ENCODE measurements around the gene ARHGEF16.

Gene ARHGEF16

DNA sequence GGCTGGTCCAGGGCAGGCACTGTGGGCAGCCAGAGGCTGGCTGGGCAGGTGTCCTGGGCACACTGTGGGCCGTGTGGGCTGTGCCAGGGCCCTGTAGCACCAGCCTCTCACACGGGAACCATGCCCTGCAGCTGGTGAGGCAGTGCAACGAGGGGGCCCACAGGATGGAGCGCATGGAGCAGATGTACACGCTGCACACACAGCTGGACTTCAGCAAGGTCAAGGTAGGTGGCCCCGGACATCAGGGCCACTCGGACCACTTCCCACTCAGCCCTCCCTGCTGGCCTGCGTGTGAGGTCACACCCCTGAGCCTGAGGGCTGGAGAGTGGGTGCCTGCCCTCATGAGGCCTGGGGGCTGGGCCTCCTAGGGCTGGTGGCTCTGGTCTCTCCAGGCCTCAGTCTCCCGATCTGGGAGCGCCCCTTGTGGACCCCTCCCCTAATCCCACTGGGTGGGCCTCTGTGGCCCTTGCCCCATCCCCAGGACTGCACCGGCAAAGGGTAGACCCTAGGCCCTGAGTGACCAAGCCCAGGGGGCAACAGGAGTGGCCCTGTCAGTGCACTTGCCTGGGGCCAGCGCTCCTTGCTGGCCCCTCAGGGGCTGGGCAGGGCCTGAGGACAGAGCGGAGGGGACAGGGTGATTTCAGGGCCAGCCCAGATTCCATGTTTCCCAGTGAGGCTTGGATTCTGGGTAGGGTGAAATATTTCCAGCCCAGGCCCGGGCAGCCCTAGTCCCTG is 21.5 kb downstream of the ARHGEF16 start:
- POLR2A ChIA-PET (ENCODE audit: low non-redundant PET): no interaction called here
- H3K27ac ChIP-seq: peak overlapping the region; percentile 51
- TF ChIP-seq, protein P1, sequence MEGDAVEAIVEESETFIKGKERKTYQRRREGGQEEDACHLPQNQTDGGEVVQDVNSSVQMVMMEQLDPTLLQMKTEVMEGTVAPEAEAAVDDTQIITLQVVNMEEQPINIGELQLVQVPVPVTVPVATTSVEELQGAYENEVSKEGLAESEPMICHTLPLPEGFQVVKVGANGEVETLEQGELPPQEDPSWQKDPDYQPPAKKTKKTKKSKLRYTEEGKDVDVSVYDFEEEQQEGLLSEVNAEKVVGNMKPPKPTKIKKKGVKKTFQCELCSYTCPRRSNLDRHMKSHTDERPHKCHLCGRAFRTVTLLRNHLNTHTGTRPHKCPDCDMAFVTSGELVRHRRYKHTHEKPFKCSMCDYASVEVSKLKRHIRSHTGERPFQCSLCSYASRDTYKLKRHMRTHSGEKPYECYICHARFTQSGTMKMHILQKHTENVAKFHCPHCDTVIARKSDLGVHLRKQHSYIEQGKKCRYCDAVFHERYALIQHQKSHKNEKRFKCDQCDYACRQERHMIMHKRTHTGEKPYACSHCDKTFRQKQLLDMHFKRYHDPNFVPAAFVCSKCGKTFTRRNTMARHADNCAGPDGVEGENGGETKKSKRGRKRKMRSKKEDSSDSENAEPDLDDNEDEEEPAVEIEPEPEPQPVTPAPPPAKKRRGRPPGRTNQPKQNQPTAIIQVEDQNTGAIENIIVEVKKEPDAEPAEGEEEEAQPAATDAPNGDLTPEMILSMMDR (conservative IDR thresholded peaks at IDR 0.05; ENCODE audit: low read depth): no peak
- CTCF ChIA-PET: interaction anchor here (0.8 kb wide), 1 partner anchor 143 kb away, joined by 3 read pairs; no protein-coding TSS in a partner anchor
- no peak for DNase-seq (ENCODE audit: low spot score)

DNA sequence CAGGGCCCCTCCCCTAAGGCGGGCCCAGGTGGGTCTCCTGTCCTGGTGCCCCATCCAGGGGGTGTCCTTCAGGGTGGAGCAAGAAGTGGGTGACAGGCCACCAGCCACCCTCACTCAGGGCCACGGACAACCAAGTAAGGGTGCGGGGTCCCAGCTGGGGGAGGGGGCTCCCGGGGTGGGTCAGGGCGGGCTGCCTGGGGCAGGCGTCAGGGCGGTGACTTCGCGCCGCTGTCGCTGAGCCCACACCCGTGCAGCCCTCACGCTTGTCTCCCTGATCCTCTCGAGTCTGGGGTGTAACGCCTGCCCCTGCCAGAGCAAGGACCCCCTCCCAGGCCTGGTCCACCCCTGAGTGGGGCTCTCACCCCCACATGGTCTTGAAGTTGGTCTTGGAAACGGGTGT is 22.2 kb downstream of the ARHGEF16 start:
- no peak for DNase-seq (ENCODE audit: low spot score)
- peak overlapping the region; percentile 51 for H3K27ac ChIP-seq
- TF ChIP-seq, protein P1 (conservative IDR thresholded peaks at IDR 0.05; ENCODE audit: low read depth): no peak
- ChIA-PET CTCF (interaction anchor here (1.0 kb wide), 1 partner anchor 248 kb away, joined by 3 read pairs; no protein-coding TSS in a partner anchor), POLR2A (ENCODE audit: low non-redundant PET) (no interaction called here)

DNA sequence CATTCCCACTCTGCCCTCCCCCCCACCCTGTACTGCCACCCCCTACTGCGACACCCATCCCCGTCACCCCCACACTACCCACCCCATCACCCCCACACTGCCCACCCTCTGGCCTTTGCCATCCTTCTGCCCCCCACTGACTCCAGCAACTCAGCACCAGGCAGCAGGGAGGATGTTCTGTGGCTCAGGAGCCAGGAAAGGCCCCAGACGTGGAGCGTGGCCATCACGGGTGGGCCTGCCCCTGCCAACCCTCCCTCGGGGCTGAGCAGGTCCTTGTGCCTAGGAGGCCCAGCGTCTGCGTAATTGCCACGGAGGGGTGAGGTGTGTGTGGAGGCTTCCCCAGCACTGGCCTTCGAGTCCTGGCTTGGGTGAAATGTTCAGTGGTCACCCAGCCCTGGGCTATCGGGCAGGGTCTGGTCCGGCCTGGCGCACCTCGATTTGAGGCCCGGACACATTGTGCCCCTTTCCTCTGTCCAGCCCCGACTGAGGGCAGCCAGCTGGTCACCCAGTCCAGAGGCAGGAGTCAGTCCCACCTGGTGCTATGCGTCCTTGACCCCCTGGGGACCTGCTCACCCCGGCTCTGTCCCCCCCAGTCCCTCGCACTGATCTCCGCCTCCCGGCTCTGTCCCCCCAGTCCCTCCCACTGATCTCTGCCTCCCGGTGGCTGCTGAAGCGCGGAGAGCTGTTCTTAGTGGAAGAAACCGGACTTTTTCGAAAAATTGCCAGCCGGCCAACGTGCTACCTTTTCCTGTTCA is 23.0 kb downstream of the ARHGEF16 start:
- no peak for DNase-seq (ENCODE audit: low spot score)
- ChIA-PET POLR2A (ENCODE audit: low non-redundant PET) (no interaction called here), CTCF (interaction anchor here (1.0 to 1.7 kb wide), 2 partner anchors 24 to 247 kb away, joined by 3 to 8 read pairs; no protein-coding TSS in a partner anchor)
- TF ChIP-seq, protein P1 (conservative IDR thresholded peaks at IDR 0.05; ENCODE audit: low read depth): no peak
- peak overlapping the region; percentile 20; the same call in 1 of the 2 replicates for H3K27ac ChIP-seq

DNA sequence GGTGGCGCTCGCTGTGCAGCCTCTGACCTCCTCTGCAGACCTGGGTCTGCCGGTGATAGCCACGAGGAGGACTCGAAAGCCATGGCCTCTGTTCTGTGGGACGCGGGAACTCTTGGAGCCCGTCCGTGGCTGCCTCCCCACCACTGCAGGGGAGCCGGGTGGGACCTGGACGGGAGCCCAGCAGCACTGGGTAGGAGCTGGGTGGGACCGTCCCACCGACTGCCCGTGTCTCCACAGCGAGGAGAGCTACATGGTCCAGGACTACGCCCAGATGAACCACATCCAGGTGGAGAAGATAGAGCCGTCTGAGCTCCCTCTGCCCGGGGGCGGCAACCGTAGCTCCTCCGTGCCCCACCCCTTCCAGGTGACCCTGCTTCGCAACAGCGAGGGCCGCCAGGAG is 23.7 kb downstream of the ARHGEF16 start:
- TF ChIP-seq, protein P1 (conservative IDR thresholded peaks at IDR 0.05; ENCODE audit: low read depth): no peak
- CTCF ChIA-PET: interaction anchor here (1.7 kb wide), 1 partner anchor 25 kb away, joined by 8 read pairs; no protein-coding TSS in a partner anchor
- POLR2A ChIA-PET (ENCODE audit: low non-redundant PET): interaction anchor here (0.6 kb wide), 1 partner anchor 166 kb away, joined by 3 read pairs; no protein-coding TSS in a partner anchor
- no peak for DNase-seq (ENCODE audit: low spot score)
- H3K27ac ChIP-seq: peak overlapping the region; percentile 20; the same call in 1 of the 2 replicates

DNA sequence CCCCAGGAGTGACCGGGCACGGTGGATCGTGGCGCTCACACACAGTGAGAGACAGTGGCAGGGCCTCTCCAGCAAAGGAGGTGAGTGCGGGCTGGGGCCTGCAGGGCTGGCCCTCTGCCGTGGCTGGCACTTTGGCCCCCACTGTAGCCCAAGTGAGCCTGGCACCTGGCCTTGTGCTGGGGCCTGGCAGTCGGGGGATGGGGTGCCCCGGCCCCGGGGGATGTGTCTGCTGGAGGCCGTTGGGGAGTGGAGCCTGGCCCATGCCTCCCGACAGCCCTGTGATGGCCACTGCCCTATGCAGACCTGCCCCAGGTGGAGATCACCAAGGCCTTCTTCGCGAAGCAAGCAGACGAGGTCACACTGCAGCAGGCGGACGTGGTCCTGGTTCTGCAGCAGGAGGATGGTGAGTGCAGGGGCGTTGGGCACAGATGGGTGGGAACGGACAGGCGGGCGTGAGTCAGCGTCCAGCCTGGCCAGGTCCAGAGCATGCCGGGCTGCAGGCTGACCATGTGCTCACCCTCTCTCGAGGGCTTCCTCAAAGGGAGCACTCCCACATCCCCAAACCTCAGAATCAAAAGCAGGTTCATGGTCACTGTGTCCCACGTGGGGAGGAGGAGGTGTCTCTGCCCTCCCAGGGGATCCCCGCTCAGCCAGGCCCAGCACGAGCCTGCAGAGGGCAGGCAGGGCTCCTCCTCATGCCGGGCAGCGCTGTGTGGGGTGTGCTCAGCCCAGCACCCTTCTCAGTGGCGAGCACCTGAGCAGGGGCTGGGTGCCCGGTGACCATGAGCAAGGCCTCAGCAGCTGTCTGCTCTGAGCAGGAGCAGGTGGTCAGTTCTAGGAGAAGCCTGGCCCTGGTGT is 25.3 kb downstream of the ARHGEF16 start:
- TF ChIP-seq, protein P1 (conservative IDR thresholded peaks at IDR 0.05; ENCODE audit: low read depth): no peak
- ChIA-PET POLR2A (ENCODE audit: low non-redundant PET) (no interaction called here), CTCF (interaction anchor here (1.7 to 6.9 kb wide), 2 partner anchors 27 kb away, joined by 8 to 78 read pairs; no protein-coding TSS in a partner anchor)
- H3K27ac ChIP-seq: peak overlapping the region; percentile 95
- no peak for DNase-seq (ENCODE audit: low spot score)

DNA sequence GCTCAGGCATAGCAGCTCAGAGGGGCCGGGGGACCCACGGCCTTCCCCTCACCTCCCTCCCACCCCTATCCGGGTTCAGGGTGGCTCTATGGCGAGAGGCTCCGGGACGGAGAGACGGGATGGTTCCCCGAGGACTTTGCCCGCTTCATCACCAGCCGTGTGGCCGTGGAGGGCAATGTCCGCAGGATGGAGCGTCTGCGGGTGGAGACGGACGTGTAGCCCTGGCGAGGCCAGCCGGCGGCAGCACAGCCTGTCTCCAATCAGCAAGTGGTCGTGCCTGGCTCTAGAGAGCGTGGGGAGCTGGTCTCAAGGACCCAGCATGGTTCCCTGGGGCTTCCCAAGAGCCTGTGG is 25.9 kb downstream of the ARHGEF16 start:
- no peak for DNase-seq (ENCODE audit: low spot score)
- CTCF ChIA-PET: interaction anchor here (6.9 kb wide), 1 partner anchor 27 kb away, joined by 78 read pairs; no protein-coding TSS in a partner anchor
- POLR2A ChIA-PET (ENCODE audit: low non-redundant PET): no interaction called here
- TF ChIP-seq, protein P1 (conservative IDR thresholded peaks at IDR 0.05; ENCODE audit: low read depth): no peak
- peak overlapping the region; percentile 95 for H3K27ac ChIP-seq
